Peyer's patch (tissue), 4 donors: ENCODE measurements around the gene CACNA2D1.

Experiments used
- CTCF ChIP-seq, 6 experiments: fragments of 450-650 bp in 4 of 6; fragments of 200-600 bp in 2 of 6; sonication (generic) in 1 of 6; IDR thresholded peaks; one replicate each; pipeline ENCODE4 v1.5.1; 2017 to 2019; ENCODE audit warnings: antibody characterized with exemption in 6 of 6, mild to moderate bottlenecking in 3 of 6, moderate library complexity in 1 of 6
- POLR2A ChIP-seq, 2 donors: fragments of 450-650 bp; IDR thresholded peaks; one replicate each; pipeline ENCODE4 v1.5.1; 2017; ENCODE audit warnings: antibody characterized with exemption in 2 of 2, mild to moderate bottlenecking in 2 of 2, moderate library complexity in 2 of 2

- TF ChIP-seq POLR2A (IDR thresholded peaks at IDR 0.05) = no peak
- TF ChIP-seq CTCF (IDR thresholded peaks at IDR 0.05) = no peak
Observed at GRCh38 chr7:82404652-82405051, 38.9 kb downstream of the CACNA2D1 start.
